Progenitor cell of endocrine pancreas (in vitro differentiated cells): ENCODE measurements around the gene CLDN2. TPM values are rescaled to one million over a fixed set of nuclear protein-coding genes. Genes with fewer than 3 reads are reported as not detected.

Source experiments
- DNase-seq: peaks from one replicate; pipeline ENCODE4 v3.0.0; 2021; ENCODE audit warnings: low spot score; ENCODE audit not compliant: unreplicated experiment
- H3K27ac Mint-ChIP-seq: 2 replicates; pipeline ENCODE4 v1.8.0; 2021; ENCODE audit warnings: mild to moderate bottlenecking, moderate library complexity, mixed read lengths
- H3K27me3 Mint-ChIP-seq: 2 replicates; pipeline ENCODE4 v1.8.0; 2021; ENCODE audit warnings: mixed read lengths
- H3K36me3 Mint-ChIP-seq: 2 replicates; pipeline ENCODE4 v1.8.0; 2022; ENCODE audit warnings: mixed read lengths; ENCODE audit not compliant: insufficient read depth
- H3K4me1 Mint-ChIP-seq: 2 replicates; pipeline ENCODE4 v1.8.0; 2021; ENCODE audit warnings: low read depth, mixed read lengths
- H3K4me3 Mint-ChIP-seq: 2 replicates; pipeline ENCODE4 v1.8.0; 2021; ENCODE audit warnings: low read depth, mild to moderate bottlenecking, moderate library complexity, mixed read lengths
- H3K9me3 Mint-ChIP-seq: 2 replicates; pipeline ENCODE4 v1.8.0; 2021; ENCODE audit warnings: low read depth, mixed read lengths
- total RNA-seq: library from RNA; stranded (reverse); gene quantifications from 2 replicates; pipeline ENCODE4 v1.2.1, GENCODE V29; 2021
- TF ChIP-seq, protein P1 (sequence below): fragments of 200-600 bp; sonication (generic); IDR thresholded peaks from one replicate; pipeline ENCODE4 v1.5.0; 2021; ENCODE audit warnings: antibody characterized with exemption, mild to moderate bottlenecking; ENCODE audit not compliant: unreplicated experiment

Gene CLDN2
- total RNA-seq, 1 donor from 2014 or later = 1.2 TPM

DNA sequence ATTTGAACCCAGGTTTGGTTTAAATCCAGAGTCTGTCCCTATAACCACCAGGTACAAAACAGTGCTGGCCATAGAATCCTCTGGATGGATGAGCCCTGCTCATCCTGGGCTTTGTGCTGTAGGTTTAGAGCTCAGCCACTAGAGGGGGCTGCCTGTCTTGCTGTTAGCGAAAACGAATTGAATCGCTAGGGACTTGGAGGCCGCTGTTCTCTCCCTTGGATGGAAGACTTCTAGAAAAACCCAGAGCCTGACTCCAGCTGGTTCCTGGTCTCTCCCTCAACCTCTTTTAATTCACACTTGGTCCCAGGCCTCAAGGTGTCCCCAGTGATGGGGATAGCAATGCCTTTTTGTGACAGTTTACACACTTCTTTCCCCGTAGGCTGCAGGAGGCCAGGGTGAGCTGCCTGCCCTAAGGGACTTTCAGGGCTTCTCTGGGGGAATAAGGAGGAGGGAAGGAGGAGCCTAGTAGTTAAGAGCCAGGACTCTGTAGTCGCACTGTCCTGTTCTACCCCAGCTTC, 25.8 kb upstream of the CLDN2 start:
- H3K4me1 Mint-ChIP-seq = peaks cover 2% of the 10 kb centered on the region
- H3K27ac Mint-ChIP-seq = no peak overlapping the region
- DNase-seq = peak; percentile 28
- no peaks in the 10 kb centered on the region for H3K36me3 Mint-ChIP-seq
- H3K27me3 Mint-ChIP-seq = no peaks in the 10 kb centered on the region
- H3K9me3 Mint-ChIP-seq = peaks cover 14% of the 10 kb centered on the region
- no peak overlapping the region for H3K4me3 Mint-ChIP-seq
- TF ChIP-seq, protein P1, sequence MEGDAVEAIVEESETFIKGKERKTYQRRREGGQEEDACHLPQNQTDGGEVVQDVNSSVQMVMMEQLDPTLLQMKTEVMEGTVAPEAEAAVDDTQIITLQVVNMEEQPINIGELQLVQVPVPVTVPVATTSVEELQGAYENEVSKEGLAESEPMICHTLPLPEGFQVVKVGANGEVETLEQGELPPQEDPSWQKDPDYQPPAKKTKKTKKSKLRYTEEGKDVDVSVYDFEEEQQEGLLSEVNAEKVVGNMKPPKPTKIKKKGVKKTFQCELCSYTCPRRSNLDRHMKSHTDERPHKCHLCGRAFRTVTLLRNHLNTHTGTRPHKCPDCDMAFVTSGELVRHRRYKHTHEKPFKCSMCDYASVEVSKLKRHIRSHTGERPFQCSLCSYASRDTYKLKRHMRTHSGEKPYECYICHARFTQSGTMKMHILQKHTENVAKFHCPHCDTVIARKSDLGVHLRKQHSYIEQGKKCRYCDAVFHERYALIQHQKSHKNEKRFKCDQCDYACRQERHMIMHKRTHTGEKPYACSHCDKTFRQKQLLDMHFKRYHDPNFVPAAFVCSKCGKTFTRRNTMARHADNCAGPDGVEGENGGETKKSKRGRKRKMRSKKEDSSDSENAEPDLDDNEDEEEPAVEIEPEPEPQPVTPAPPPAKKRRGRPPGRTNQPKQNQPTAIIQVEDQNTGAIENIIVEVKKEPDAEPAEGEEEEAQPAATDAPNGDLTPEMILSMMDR = peak; percentile 75

DNA sequence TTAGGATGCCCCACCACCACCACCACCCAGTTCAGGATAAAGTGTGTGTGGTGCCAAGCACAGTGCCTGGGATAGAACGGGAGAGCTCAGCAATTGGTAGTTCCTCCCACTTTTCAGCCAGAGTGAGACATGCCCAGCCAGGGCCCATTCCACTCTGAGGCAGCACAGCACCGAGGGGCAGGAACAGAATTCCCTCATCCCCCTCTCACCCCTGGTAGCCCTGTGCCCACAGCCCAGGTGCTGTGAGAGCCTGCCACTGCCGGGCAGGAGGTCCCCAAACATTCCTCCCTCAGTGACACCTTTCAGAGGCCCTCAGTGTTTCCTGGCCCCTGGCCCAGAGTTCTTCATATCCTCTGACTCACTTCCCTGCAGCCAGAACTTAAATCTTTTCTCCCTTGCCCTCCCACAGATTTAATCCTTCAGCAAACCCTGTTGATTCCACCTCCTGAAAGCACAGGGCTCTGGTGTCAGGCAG, 25.2 kb upstream of the CLDN2 start:
- Mint-ChIP-seq H3K27ac (no peak overlapping the region), H3K9me3 (peaks cover 14% of the 10 kb centered on the region), H3K4me3 (no peak overlapping the region)

DNA sequence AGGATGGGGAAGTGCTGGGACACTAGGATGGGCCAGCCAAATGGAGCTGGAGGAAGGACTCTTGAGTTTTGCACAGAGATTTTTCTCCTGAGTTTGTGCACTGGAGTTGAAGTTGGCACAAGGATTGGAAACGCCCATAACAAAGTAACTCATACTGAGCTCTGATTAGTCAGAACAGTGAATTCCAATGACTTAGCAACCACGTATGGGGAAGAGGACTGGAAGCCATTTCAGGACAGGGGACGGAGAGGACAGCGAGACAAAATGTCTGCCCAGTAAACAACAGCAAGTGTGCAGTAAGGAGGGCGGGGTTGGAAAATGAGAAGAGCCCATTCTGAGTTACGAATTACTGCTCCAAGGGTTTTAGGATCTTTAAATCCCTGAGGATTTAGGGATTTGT, 22.9 kb upstream of the CLDN2 start:
- H3K36me3 Mint-ChIP-seq = no peaks in the 10 kb centered on the region
- H3K27ac Mint-ChIP-seq = no peak overlapping the region
- TF ChIP-seq, protein P1 = no peak
- no peak for DNase-seq
- H3K27me3 Mint-ChIP-seq = no peaks in the 10 kb centered on the region
- peaks cover 14% of the 10 kb centered on the region for H3K9me3 Mint-ChIP-seq
- peaks cover 2% of the 10 kb centered on the region for H3K4me1 Mint-ChIP-seq
- no peak overlapping the region for H3K4me3 Mint-ChIP-seq

More for the DNA sequence above, 25.2 kb upstream of the CLDN2 start:
- Mint-ChIP-seq H3K27me3 (no peaks in the 10 kb centered on the region), H3K4me1 (peaks cover 2% of the 10 kb centered on the region), H3K36me3 (no peaks in the 10 kb centered on the region)
- DNase-seq = no peak
- TF ChIP-seq, protein P1 = no peak

DNA sequence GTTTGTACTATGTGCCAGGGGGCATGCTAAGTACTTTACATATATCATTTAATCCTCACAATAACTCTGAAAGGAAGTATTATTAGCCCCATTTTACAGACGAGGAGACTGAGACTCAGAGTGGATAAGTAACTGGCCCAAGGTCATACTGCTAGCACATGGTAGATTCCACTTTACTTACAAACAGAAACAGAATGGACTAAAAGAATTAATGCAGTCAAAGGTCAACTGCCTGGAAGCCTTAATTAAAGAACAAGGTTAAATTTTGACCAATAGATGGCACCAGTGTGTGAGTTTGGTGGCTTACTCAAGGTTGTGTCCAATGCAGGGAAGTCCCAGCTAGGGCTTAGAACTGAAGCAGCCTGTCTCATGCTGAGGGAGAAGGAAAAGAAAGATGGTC, 21.7 kb upstream of the CLDN2 start:
- Mint-ChIP-seq H3K36me3 (no peaks in the 10 kb centered on the region), H3K27ac (peak overlapping the region; percentile 56), H3K4me3 (no peak overlapping the region), H3K4me1 (peaks cover 2% of the 10 kb centered on the region), H3K9me3 (peaks cover 14% of the 10 kb centered on the region), H3K27me3 (no peaks in the 10 kb centered on the region)
- DNase-seq = no peak
- TF ChIP-seq, protein P1 = peak; percentile 43

DNA sequence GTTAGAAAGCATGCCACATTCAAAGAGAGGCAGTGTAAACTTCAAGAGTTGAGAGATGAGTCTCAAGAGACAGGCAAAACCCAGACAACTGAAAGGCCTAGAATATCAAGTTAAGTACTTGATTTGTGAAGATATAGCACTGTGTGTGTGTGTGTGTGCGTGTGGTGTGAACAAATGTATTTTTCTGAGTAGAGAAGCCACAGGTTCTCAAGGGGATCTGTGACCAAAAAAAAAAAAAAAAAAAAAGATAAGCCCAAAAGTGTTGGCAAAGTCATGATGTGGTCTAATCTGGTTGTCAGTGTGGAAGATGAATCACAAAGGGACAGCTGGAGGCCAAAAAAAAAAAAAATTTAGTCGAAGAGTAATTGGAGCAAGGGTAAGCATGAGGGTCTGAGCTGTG, 20.9 kb upstream of the CLDN2 start:
- H3K9me3 Mint-ChIP-seq = peaks cover 14% of the 10 kb centered on the region
- peaks cover 2% of the 10 kb centered on the region for H3K4me1 Mint-ChIP-seq
- H3K27me3 Mint-ChIP-seq = no peaks in the 10 kb centered on the region
- TF ChIP-seq, protein P1 = no peak
- no peak overlapping the region for H3K27ac Mint-ChIP-seq
- no peak overlapping the region for H3K4me3 Mint-ChIP-seq
- H3K36me3 Mint-ChIP-seq = no peaks in the 10 kb centered on the region
- no peak for DNase-seq
